GM10847 (cell line): ENCODE results near the gene SETD3.

Experiments used
- POLR2A ChIP-seq: IDR thresholded peaks from 2 replicates; pipeline ENCODE4 v1.6.1; 2011; ENCODE audit not compliant: insufficient read length; ENCODE audit errors: extremely low read depth

Gene SETD3

DNA sequence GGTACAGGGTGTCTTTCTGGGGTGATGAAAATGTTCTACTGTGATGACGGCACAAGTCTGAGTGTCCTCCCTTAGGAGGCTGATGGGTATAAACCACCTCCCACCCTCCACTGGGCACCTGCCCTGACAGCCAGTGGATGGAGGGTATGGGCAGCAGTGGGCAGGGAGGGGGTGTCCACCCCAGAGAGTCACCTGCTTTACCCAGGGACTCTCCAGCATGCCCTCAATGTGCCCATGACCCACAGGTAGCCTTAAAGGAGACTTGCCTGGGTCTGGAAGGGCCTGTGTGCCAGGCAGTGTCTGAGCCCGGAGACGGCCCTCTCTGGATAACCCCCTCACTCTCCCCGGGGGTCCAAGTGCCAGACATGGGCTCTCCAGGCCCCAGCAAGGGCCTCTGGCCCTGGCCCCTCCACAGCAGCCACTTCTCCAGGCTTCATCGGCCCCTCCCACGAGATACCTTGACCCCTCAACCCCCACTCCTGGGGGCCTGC lies 39.3 kb upstream of the SETD3 start:
- no peak for TF ChIP-seq POLR2A

DNA sequence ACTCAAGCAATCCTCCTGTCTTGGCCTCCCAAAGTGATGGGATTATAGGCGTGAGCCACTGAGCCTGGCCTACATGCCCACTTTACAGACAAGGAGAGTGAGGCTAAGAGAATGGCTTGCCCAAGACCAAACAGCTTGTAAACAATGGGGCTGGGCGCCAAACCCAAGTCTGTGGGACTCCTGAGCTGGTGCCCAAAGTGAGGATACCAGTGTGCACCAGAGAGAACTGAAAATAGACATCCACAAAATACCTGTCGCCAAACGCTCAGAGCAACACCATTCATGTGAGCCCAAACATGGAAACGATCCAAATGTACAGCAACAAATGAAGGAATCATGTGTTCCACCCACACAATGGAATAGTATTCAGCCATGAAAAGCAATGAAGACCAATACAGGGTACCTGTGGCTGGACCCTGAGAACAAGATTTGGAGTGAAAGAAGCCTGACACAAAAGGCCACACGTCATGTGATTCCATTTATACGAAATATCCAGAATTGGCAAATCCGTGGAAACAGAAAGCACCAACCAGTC lies 38.8 kb upstream of the SETD3 start:
- TF ChIP-seq POLR2A, result no peak

DNA sequence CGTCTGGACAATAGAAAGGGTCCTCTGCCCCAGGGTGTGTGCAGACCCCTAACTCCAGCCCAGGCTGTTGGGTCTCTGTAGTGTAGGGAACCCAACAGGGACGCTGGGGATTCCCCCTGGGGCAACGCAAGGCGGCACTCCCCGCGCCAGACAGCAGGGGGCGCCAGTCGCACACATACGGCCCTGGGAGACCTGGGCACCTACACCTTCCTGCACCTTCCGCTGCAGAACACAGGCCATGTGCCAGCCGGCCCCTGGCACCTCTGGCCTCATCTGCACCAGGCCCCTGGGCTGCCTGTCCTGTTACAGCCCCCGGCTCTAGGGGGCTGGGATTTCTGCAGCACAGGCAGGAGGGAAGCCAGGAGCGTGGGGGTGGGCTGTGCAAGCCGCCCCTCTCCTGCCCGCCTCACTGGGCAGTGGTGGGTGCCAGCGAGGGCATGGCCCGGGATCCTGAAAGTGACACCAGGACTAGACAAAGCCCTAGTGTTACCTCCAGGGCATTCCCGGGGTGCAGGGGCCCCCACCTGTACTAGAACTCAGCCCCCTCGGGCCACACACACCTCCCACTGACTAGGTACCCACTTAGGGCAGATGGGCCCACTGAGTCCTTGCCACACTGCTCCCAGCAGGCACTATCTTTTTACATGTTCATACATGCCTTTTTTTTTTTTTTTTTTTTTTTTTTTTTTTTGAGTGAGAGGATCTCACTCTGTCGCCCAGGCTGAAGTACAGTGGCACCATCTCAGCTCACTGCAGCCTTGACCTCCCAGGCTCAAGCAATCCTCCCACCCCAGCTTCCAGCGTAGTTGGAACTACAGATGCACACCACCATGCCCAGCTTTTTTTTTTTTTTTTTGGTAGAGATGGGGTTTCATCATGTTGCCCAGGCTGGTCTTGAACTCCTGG lies 38.0 kb upstream of the SETD3 start:
- no peak for TF ChIP-seq POLR2A

DNA sequence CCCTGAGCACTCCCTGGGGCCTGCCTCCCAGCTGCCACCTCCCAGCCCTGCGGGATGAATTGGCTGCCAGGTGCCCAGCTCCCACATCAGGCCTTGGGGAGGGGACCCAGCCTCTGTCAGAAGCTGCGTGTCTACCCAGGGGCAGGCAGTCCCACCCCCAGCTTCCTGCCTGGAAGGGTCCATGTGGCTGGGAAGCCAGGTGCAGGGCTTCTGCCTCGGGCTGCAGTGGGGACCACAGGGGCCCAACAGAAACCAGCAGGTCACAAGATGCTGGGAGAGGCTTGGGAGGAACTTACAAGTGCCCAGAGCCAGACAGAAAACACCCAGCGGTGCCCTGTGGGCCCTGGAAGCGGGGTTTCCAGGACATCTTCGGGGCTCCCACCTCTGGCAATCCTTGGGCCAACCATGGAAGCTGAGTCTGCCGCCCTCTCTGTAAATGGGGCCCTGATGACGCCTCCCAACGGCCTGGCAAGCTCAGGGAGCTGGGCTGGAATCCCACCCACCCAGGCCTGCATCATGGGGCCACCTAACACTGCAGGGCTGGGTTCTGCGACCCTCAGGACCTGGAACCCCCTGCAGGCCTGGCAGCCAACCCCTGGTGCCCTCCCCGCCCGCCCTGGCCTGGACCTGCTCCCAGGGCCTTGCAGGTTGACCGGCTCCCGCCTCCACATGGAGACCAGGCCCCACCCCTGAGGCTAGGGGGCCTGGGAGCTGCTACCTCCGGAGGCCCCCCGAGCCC lies 37.2 kb upstream of the SETD3 start:
- TF ChIP-seq POLR2A, result no peak

DNA sequence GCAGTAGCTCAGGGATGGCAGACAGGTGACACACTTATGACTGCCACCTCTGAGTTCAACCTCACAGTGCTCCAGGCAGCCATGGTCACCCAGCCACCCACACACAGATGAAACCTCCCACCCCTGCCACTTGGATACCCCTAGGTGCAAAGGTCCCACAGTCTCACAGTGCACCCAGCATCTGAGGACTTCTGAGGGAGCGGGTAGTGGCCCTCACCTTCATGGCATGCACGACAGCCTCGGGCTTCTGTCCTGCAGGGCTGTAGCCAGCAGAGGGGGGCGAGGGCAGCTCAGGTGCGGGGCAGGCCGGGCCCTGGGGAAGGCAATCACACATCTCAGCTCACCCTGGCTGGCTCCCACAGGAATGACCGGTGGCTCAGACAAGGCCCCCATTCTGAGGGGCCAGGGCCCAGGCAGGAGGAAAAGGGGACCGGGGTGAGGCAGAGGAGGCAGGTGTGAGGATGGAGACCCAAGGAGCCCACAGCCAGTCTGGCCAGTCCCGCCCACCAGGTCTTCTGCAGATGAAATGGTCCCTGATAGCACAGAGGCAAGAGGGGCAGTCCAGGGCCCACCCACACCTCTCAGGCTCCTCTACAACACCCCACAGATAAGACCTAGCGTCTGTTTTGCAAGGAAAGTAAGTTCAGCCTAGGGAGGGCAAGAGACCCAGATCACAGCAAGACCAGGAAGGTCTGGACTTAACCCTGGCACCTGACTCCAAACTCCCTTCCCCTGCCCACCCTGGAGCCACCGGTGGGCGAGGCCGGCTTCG lies 36.4 kb upstream of the SETD3 start:
- TF ChIP-seq POLR2A, result no peak

DNA sequence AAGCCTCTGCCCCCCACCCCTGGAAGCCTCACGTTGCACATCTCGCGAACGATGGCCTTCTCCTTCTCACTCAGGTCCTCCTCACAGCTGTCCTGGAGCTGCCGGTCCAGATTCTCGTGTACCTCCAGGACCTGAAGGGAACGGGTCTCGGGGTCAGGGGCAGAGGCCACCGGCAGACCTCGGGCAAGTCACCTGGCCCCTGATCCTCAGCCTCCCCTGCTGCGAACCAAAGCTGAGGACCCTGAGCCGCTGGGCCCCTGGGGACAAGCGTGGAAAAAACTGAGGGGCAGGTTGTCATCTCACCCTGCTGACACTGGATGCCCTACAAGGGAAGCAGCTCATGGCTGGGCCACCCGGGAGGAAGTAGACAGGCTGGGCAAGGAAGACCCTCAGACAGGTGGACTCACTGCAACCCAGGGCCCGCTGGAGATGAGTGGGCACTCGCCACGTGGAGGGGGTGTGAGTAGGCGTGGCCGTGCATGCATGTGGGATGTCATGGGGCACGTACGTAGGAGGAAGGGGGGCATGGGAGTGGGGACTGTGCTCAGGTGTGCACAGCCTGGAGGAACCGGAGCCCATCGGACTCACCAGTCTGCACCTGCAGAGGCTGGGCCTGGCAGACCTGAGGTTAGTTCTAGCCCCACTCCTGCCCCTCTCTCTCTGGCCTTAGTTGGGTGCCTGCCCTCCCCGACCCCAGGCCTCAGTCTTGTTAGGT lies 35.7 kb upstream of the SETD3 start:
- TF ChIP-seq POLR2A, result no peak

DNA sequence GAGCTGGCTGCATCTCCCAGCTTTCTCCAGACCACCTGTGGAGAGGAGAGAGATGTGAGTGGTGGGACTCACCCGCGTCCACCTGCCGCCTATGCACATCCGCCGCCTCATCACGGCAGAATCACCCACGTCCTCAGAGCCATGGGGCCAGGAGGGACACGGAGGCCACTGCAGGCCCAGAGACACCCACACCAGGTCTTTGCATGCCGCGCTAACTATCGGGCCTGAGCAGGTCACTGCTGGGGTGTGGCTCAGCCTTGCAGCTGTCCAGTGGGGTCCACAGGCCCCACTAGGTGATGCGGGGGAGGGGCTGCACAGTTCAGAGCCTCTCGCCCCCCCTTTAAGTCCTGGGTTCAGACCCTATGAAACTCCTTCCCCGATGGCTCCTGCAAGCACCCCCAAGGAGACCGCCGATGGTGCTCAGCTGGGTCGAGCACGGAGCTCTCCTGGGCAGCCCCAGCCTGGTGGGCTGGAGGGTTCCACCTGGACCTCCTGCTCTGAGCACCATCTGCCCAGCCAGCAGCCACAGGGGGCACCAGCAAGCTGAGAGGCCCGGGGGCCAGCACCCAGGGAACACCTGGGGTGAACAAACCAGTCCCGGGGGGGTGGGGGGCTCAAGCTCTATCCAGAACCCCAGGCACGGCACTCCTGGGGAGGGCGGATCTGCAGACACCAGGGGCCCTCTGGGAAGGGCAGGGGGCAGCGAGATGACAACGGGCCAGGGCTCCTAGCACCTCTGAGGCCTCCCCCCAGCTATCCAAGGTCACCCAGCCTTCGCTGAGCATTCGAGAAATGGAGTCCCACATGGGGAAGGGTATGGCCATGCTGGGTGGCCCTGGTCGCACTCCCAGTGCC lies 34.9 kb upstream of the SETD3 start:
- no peak for TF ChIP-seq POLR2A

DNA sequence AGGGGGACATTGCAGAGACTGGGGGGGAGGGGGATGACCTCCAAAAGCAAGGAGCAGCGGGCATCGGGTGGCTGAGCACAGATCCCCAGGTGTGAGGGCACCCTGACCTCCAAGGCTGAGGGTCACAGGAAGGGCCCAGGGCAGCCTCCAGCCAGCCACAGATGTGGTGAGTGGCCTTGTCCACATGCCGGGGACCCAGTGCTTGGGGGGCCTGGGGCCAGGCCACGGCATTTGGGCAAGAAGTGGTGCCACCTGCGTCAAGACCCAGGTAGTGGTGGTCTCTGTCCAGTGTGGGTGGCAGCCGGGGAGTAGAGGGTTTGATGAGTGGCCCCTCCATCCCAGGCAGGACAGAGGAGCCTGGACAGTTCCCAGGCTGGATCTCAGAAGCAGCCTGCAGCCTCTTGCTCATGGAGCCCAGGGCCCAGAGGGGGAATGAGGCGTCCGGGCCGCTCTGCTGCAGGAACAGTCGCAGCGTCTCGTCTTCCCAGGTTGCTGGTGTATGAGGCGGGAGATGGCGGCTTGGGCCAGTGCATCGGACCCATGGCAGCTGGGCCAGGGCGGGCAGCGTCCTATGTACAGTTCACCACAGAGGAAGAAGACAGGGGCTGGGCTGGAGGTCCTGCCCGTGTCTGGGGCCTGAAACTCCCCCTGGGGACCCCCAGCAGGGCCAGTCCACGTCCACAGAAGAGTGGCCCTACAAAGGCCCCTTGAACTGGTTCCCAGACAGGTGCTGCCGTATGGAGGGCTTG lies 34.1 kb upstream of the SETD3 start:
- no peak for TF ChIP-seq POLR2A

DNA sequence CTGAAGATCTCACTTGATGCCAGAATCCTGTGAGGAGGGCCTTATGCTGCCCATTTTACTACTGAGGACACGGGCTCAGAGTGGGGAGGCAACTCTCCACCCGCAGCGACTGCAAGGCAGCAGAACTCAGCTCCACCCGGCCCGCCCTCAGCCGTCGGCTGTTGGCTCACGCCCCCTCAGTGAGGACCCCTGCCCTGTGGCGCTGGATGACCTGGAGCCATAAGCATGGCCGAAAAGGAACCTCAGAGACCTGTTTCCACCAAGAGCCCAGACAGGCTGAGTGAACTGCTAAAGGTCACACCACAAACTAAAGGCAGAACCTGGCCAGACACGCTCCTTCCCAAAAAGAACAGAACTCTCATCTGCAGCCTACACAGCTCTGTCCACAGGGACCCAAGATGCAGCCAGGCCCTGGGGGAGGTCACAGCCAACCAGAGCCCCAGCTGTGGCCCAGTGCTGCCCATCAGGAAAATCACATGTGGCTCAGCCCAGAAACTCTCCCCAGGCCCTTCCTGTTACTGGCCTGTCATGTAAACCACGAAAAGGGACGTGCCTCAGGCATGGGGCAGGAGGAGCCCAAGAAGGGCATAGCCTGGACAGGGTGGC lies 33.4 kb upstream of the SETD3 start:
- TF ChIP-seq POLR2A, result no peak

DNA sequence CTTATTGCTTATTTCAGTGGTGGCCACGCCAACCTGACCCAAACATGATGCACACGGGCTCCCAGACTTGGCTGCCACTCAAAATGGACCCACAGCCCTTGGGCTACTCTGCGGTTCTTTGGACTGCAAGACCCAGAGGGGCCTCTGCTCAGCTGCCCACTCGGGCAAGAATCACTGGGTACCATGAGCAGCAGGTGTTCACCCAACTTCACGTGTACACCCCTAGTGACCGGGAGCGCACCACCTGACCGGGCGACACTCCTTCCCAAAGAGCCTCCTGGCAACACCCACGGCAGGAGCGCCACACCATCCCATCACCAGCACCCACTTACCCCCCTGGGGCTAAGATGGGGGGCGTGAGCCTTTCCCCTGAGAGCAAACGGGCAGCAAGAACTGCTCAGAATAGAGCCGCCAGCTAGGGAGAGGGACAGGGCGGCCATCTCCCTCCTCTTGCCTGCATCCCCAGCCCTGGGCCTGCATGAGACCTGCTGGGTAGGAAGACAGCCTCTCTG lies 32.6 kb upstream of the SETD3 start:
- TF ChIP-seq POLR2A, result no peak

DNA sequence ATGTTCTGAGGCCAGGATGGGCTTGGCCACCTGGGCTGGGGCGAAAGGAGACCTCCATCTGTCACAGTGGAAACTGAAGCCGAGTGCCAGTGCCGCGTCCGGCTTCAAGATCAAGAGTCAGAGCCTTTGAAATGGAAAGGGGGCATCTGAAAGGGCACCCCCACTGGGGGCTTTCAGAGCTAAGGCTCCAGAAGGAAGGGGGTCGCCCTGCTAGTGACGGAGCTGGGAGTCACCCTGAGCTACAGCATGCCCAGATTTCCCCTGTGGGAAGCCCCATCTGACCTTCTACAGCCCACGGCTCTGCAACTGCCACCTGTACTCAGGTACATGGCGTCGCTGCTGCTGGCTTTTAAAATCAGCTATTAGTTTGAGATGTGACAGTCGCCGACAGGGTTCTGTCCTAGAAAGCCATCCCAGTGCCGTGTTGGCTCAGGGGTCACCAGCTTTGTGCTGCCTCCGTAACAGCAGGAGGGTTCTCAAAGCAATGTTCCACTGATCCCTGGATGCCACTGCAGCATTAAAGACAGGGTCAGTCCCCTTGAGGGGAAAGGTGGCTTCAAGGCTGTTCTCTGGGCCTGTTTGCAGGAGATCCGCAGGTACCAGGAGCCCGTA lies 32.0 kb upstream of the SETD3 start:
- TF ChIP-seq POLR2A, result no peak

DNA sequence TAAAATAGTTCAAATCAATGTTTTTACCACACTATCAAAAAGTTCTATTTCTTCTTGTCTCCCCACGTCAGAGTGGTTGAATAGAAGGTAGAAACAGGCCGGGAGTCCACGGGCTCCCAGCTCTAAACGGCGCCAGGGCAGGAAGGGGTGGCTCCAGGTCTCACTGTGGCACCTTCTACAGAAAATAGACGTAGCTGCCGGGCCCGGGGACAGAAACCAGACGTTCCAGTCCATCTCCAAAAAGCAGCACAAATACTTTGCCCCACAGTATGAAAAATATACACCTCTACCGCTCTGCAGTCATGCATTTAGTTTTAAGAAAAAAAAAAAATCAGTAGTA lies 31.4 kb upstream of the SETD3 start:
- no peak for TF ChIP-seq POLR2A
